Neuronal stem cell (in vitro differentiated cells): Measurements from ENCODE around the gene GBP2.

ENCODE experiments used
- DNase-seq: peaks from one replicate; pipeline ENCODE4 v3.0.0-alpha.2; 2013; ENCODE audit warnings: low spot score
- H2AFZ ChIP-seq: one replicate; pipeline ENCODE4 v1.6.1; 2013; ENCODE audit warnings: mild to moderate bottlenecking, low read length, inconsistent platforms
- H2AK5ac ChIP-seq: 2 replicates; pipeline ENCODE4 v1.6.1; 2013; ENCODE audit warnings: low read depth, mild to moderate bottlenecking, inconsistent platforms, low read length, moderate library complexity, mixed read lengths
- H2BK120ac ChIP-seq: 2 replicates; pipeline ENCODE4 v1.6.1; 2013; ENCODE audit warnings: low read depth, mild to moderate bottlenecking, inconsistent platforms, low read length, moderate library complexity, mixed read lengths
- H2BK12ac ChIP-seq: one replicate; pipeline ENCODE4 v1.6.1; 2013; ENCODE audit warnings: low read length, inconsistent platforms
- H2BK15ac ChIP-seq: 2 replicates; pipeline ENCODE4 v1.6.1; 2013; ENCODE audit warnings: mild to moderate bottlenecking, low read length, inconsistent platforms, mixed read lengths
- H2BK5ac ChIP-seq: one replicate; pipeline ENCODE4 v1.6.1; 2013; ENCODE audit warnings: inconsistent platforms, mild to moderate bottlenecking, low read length, moderate library complexity
- H3K14ac ChIP-seq: one replicate; pipeline ENCODE4 v1.6.1; 2013; ENCODE audit warnings: low read length, inconsistent platforms
- H3K18ac ChIP-seq: 2 replicates; pipeline ENCODE4 v1.6.1; 2013; ENCODE audit warnings: low read length, inconsistent platforms
- H3K23ac ChIP-seq: 2 replicates; pipeline ENCODE4 v1.6.1; 2013; ENCODE audit warnings: low read depth, mild to moderate bottlenecking, mixed read lengths, low read length, inconsistent platforms; ENCODE audit not compliant: poor library complexity
- H3K27ac ChIP-seq: replicated peaks from 3 replicates; pipeline ENCODE4 v1.5.1; 2013; ENCODE audit warnings: low read length, inconsistent platforms
- H3K27me3 ChIP-seq, 3 experiments: 2 replicates each; pipeline ENCODE4 v1.6.1; 2013; ENCODE audit warnings: low read length in 3 of 3, mild to moderate bottlenecking in 2 of 3, inconsistent platforms in 1 of 3, low read depth in 1 of 3, mixed read lengths in 1 of 3, moderate library complexity in 1 of 3; ENCODE audit not compliant: control insufficient read depth in 3 of 3, insufficient read depth in 3 of 3
- H3K36me3 ChIP-seq, 2 donors: replicated peaks in 1 of 2; 2 replicates each; pipeline ENCODE4 v1.6.1; 2013; ENCODE audit warnings: low read length in 2 of 2; ENCODE audit not compliant: control insufficient read depth in 2 of 2, insufficient read depth in 2 of 2
- H3K4ac ChIP-seq: 2 replicates; pipeline ENCODE4 v1.6.1; 2013; ENCODE audit warnings: inconsistent platforms, mild to moderate bottlenecking, low read length, moderate library complexity
- H3K4me1 ChIP-seq, 2 donors: 1 replicate in 1 of 2; 2 replicates in 1 of 2; pipeline ENCODE4 v1.6.1; 2013; ENCODE audit warnings: low read length in 2 of 2, low read depth in 1 of 2; ENCODE audit not compliant: control insufficient read depth in 2 of 2, insufficient read depth in 1 of 2
- H3K4me2 ChIP-seq: one replicate; pipeline ENCODE4 v1.6.1; 2013; ENCODE audit warnings: mild to moderate bottlenecking, low read length, inconsistent platforms; ENCODE audit not compliant: insufficient read depth, poor library complexity, severe bottlenecking
- H3K4me3 ChIP-seq, 2 donors: 2 replicates each; pipeline ENCODE4 v1.5.1; 2013; ENCODE audit warnings: low read length in 2 of 2, mild to moderate bottlenecking in 2 of 2, inconsistent platforms in 1 of 2, moderate library complexity in 1 of 2
- H3K79me1 ChIP-seq: one replicate; pipeline ENCODE4 v1.6.1; 2013; ENCODE audit warnings: low read depth, mild to moderate bottlenecking, inconsistent platforms, low read length, moderate library complexity
- H3K9ac ChIP-seq: one replicate; pipeline ENCODE4 v1.6.1; 2013; ENCODE audit warnings: mild to moderate bottlenecking, low read depth, low read length, inconsistent platforms; ENCODE audit not compliant: poor library complexity
- H3K9me3 ChIP-seq, 2 donors: replicated peaks in 1 of 2; 2 replicates each; pipeline versions ENCODE3 to v1.6.1; 2013; ENCODE audit warnings: low read length in 2 of 2, mild to moderate bottlenecking in 2 of 2, inconsistent platforms in 1 of 2, low read depth in 1 of 2, mixed read lengths in 1 of 2, moderate library complexity in 1 of 2; ENCODE audit not compliant: control insufficient read depth in 2 of 2, insufficient read depth in 1 of 2
- H4K8ac ChIP-seq: one replicate; pipeline ENCODE4 v1.6.1; 2013; ENCODE audit warnings: low read depth, mild to moderate bottlenecking, inconsistent platforms, low read length, moderate library complexity
- H4K91ac ChIP-seq: one replicate; pipeline ENCODE4 v1.6.1; 2013; ENCODE audit warnings: low read length, low read depth, mild to moderate bottlenecking, inconsistent platforms; ENCODE audit not compliant: poor library complexity
- WGBS, 2 donors: extraction: QIAGEN DNeasy Blood & Tissue Kit; methylation state at CpG; one replicate each; pipeline ENCODE4 v1.1.7; 2013; ENCODE audit warnings: missing lambda C conversion rate in 2 of 2, mixed read lengths in 1 of 2; ENCODE audit not compliant: insufficient read length in 2 of 2, insufficient replicate concordance in 1 of 2; ENCODE audit errors: extremely low coverage in 2 of 2; 5-methylcytosine and 5-hydroxymethylcytosine counted together

The GBP2 gene

GRCh38 chr1:89147678-89148658 is 22.1 kb upstream of the GBP2 start:
- no peak overlapping the region for H3K4me3 ChIP-seq
- no peak for DNase-seq
- no peak overlapping the region for H3K27ac ChIP-seq
- no peak overlapping the region for H4K91ac ChIP-seq
- H3K9ac ChIP-seq, result no peak overlapping the region
- H2BK120ac ChIP-seq, result no peak overlapping the region
- H2BK5ac ChIP-seq, result no peak overlapping the region
- no peak overlapping the region for H3K23ac ChIP-seq
- no peaks in the 10 kb centered on the region for H3K36me3 ChIP-seq
- no CpG with 5 or more reads among the region's 3 CpGs for WGBS, 2 donors
- H2AFZ ChIP-seq, result no peak overlapping the region
- no peak overlapping the region for H3K4ac ChIP-seq
- no peak overlapping the region for H2BK15ac ChIP-seq
- no peak overlapping the region for H4K8ac ChIP-seq
- H2AK5ac ChIP-seq, result no peak overlapping the region
- no peaks in the 10 kb centered on the region for H3K4me1 ChIP-seq
- H3K4me2 ChIP-seq, result no peak overlapping the region
- H3K18ac ChIP-seq, result no peak overlapping the region
- H3K14ac ChIP-seq, result no peak overlapping the region
- no peaks in the 10 kb centered on the region for H3K79me1 ChIP-seq
- H3K9me3 ChIP-seq, result no peaks in the 10 kb centered on the region
- H2BK12ac ChIP-seq, result no peak overlapping the region
- no peaks in the 10 kb centered on the region for H3K27me3 ChIP-seq

GRCh38 chr1:89146721-89147120 is 20.8 kb upstream of the GBP2 start:
- no CpG with 5 or more reads among the region's 3 CpGs for WGBS, 2 donors

GRCh38 chr1:89143484-89143883 is 17.6 kb upstream of the GBP2 start:
- no peak for DNase-seq
- H3K4me1 ChIP-seq, result no peaks in the 10 kb centered on the region
- no peaks in the 10 kb centered on the region for H3K36me3 ChIP-seq
- H3K9me3 ChIP-seq, result no peaks in the 10 kb centered on the region
- H3K4me2 ChIP-seq, result no peak overlapping the region
- no peak overlapping the region for H2BK120ac ChIP-seq
- H2AK5ac ChIP-seq, result no peak overlapping the region
- H3K27ac ChIP-seq, result no peak overlapping the region
- no peak overlapping the region for H3K4me3 ChIP-seq
- no peak overlapping the region for H2BK12ac ChIP-seq
- no peak overlapping the region for H3K14ac ChIP-seq
- H4K8ac ChIP-seq, result no peak overlapping the region
- no peak overlapping the region for H2AFZ ChIP-seq
- H3K4ac ChIP-seq, result no peak overlapping the region
- H3K18ac ChIP-seq, result no peak overlapping the region
- no peak overlapping the region for H4K91ac ChIP-seq
- H3K9ac ChIP-seq, result no peak overlapping the region
- H3K27me3 ChIP-seq, result no peaks in the 10 kb centered on the region
- no CpG with 5 or more reads among the region's 2 CpGs for WGBS, 2 donors
- no peak overlapping the region for H3K23ac ChIP-seq
- no peaks in the 10 kb centered on the region for H3K79me1 ChIP-seq
- H2BK5ac ChIP-seq, result no peak overlapping the region
- no peak overlapping the region for H2BK15ac ChIP-seq

More at GRCh38 chr1:89146721-89147120, 20.8 kb upstream of the GBP2 start:
- no peak overlapping the region for H3K4me2 ChIP-seq
- H2BK120ac ChIP-seq, result no peak overlapping the region
- H3K18ac ChIP-seq, result no peak overlapping the region
- no peak overlapping the region for H2BK5ac ChIP-seq
- no peak overlapping the region for H2AFZ ChIP-seq
- no peak overlapping the region for H2AK5ac ChIP-seq
- H3K27ac ChIP-seq, result no peak overlapping the region
- no peak overlapping the region for H2BK15ac ChIP-seq
- H3K23ac ChIP-seq, result no peak overlapping the region
- H3K27me3 ChIP-seq, result no peaks in the 10 kb centered on the region
- no peaks in the 10 kb centered on the region for H3K79me1 ChIP-seq
- no peak overlapping the region for H3K4me3 ChIP-seq
- H3K9me3 ChIP-seq, result no peaks in the 10 kb centered on the region
- H3K4ac ChIP-seq, result no peak overlapping the region
- H3K9ac ChIP-seq, result no peak overlapping the region
- no peak overlapping the region for H3K14ac ChIP-seq
- no peak overlapping the region for H4K91ac ChIP-seq
- DNase-seq, result no peak
- H2BK12ac ChIP-seq, result no peak overlapping the region
- no peak overlapping the region for H4K8ac ChIP-seq
- no peaks in the 10 kb centered on the region for H3K36me3 ChIP-seq
- H3K4me1 ChIP-seq, result no peaks in the 10 kb centered on the region

- H2BK12ac ChIP-seq, result no peak overlapping the region
- no peaks in the 10 kb centered on the region for H3K4me1 ChIP-seq
- no peak overlapping the region for H3K23ac ChIP-seq
- H3K9me3 ChIP-seq, result no peaks in the 10 kb centered on the region
- no peak overlapping the region for H2AFZ ChIP-seq
- no peak overlapping the region for H3K4me3 ChIP-seq
- no peak overlapping the region for H2AK5ac ChIP-seq
- no peaks in the 10 kb centered on the region for H3K79me1 ChIP-seq
- H3K14ac ChIP-seq, result no peak overlapping the region
- H3K4me2 ChIP-seq, result no peak overlapping the region
- H3K9ac ChIP-seq, result no peak overlapping the region
- no CpG with 5 or more reads among the region's 4 CpGs for WGBS, 2 donors
- no peak for DNase-seq
- H4K8ac ChIP-seq, result no peak overlapping the region
- no peak overlapping the region for H3K27ac ChIP-seq
- H3K36me3 ChIP-seq, result no peaks in the 10 kb centered on the region
- no peak overlapping the region for H3K18ac ChIP-seq
- no peak overlapping the region for H2BK5ac ChIP-seq
- H4K91ac ChIP-seq, result no peak overlapping the region
- H3K4ac ChIP-seq, result no peak overlapping the region
- no peaks in the 10 kb centered on the region for H3K27me3 ChIP-seq
- no peak overlapping the region for H2BK15ac ChIP-seq
- no peak overlapping the region for H2BK120ac ChIP-seq
Observed at GRCh38 chr1:89142160-89142559, 16.2 kb upstream of the GBP2 start.
